Measurements from ENCODE around the gene SSH2.
"Not testable (repeated sequence)": the region's sequence is repeated elsewhere in the genome, so short reads cannot be mapped to it uniquely, and the experiment has no call there.

Gene SSH2

GRCh38 chr17:29667969-29668368 is 262.1 kb downstream of the SSH2 start:
- H3K36me3 ChIP-seq (ENCODE audit: control insufficient read depth in 5 of 5, insufficient read depth in 5 of 5, low read length in 5 of 5), result peaks cover 29 to 75% (median 50%) of the 10 kb centered on the region in 5 donors
- H3K9me3 ChIP-seq (ENCODE audit: control insufficient read depth in 5 of 5, low read length in 5 of 5), result no peaks in the 10 kb centered on the region
- no peak overlapping the region for H3K4me3 ChIP-seq (ENCODE audit: low read depth in 1 of 5, low read length in 5 of 5)
- H3K4me1 ChIP-seq (ENCODE audit: control insufficient read depth in 5 of 5, insufficient read depth in 5 of 5, low read length in 5 of 5), result peaks cover 0 to 7% (median 5%) of the 10 kb centered on the region in 5 donors
- no peak overlapping the region for H3K9ac ChIP-seq (ENCODE audit: low read length in 5 of 5)
- no peaks in the 10 kb centered on the region for H3K27me3 ChIP-seq (ENCODE audit: control insufficient read depth in 5 of 5, insufficient read depth in 4 of 5, low read length in 5 of 5)
- H3K27ac ChIP-seq (ENCODE audit: low read depth, low read length), result no peak overlapping the region

GRCh38 chr17:29665481-29665810 is 264.6 kb downstream of the SSH2 start:
- Histone ChIP-seq H3K27ac (ENCODE audit: low read depth, low read length) (peak overlapping the region; percentile 11), H3K27me3 (ENCODE audit: control insufficient read depth in 5 of 5, insufficient read depth in 4 of 5, low read length in 5 of 5) (no peaks in the 10 kb centered on the region), H3K4me1 (ENCODE audit: control insufficient read depth in 5 of 5, insufficient read depth in 5 of 5, low read length in 5 of 5) (peaks cover 0 to 10% (median 9%) of the 10 kb centered on the region in 5 donors), H3K9me3 (ENCODE audit: control insufficient read depth in 5 of 5, low read length in 5 of 5) (no peaks in the 10 kb centered on the region), H3K9ac (ENCODE audit: low read length in 5 of 5) (peak overlapping the region in 1 of 5 donors; percentile 20), H3K36me3 (ENCODE audit: control insufficient read depth in 5 of 5, insufficient read depth in 5 of 5, low read length in 5 of 5) (peaks cover 22 to 53% (median 38%) of the 10 kb centered on the region in 5 donors), H3K4me3 (ENCODE audit: low read depth in 1 of 5, low read length in 5 of 5) (no peak overlapping the region)

- Histone ChIP-seq H3K9me3 (ENCODE audit: control insufficient read depth in 5 of 5, low read length in 5 of 5) (no peaks in the 10 kb centered on the region), H3K9ac (ENCODE audit: low read length in 5 of 5) (peak overlapping the region in 1 of 5 donors; percentile 20), H3K36me3 (ENCODE audit: control insufficient read depth in 5 of 5, insufficient read depth in 5 of 5, low read length in 5 of 5) (peaks cover 22 to 48% (median 32%) of the 10 kb centered on the region in 5 donors), H3K27ac (ENCODE audit: low read depth, low read length) (peak overlapping the region; percentile 11), H3K27me3 (ENCODE audit: control insufficient read depth in 5 of 5, insufficient read depth in 4 of 5, low read length in 5 of 5) (no peaks in the 10 kb centered on the region), H3K4me1 (ENCODE audit: control insufficient read depth in 5 of 5, insufficient read depth in 5 of 5, low read length in 5 of 5) (peaks cover 0 to 10% (median 9%) of the 10 kb centered on the region in 5 donors), H3K4me3 (ENCODE audit: low read depth in 1 of 5, low read length in 5 of 5) (no peak overlapping the region)
These were observed 265.1 kb downstream of the SSH2 start for GRCh38 chr17:29664743-29665480.

- Histone ChIP-seq H3K27ac (ENCODE audit: low read depth, low read length) (peak overlapping the region; percentile 70), H3K36me3 (ENCODE audit: control insufficient read depth in 5 of 5, insufficient read depth in 5 of 5, low read length in 5 of 5) (peaks cover 17 to 41% (median 29%) of the 10 kb centered on the region in 5 donors), H3K4me3 (ENCODE audit: low read depth in 1 of 5, low read length in 5 of 5) (no peak overlapping the region), H3K4me1 (ENCODE audit: control insufficient read depth in 5 of 5, insufficient read depth in 5 of 5, low read length in 5 of 5) (peaks cover 0 to 10% (median 9%) of the 10 kb centered on the region in 5 donors), H3K9me3 (ENCODE audit: control insufficient read depth in 5 of 5, low read length in 5 of 5) (no peaks in the 10 kb centered on the region), H3K27me3 (ENCODE audit: control insufficient read depth in 5 of 5, insufficient read depth in 4 of 5, low read length in 5 of 5) (no peaks in the 10 kb centered on the region), H3K9ac (ENCODE audit: low read length in 5 of 5) (no peak overlapping the region)
These were observed 266.9 kb downstream of the SSH2 start for GRCh38 chr17:29663155-29663554.

GRCh38 chr17:29661213-29661612 is 268.8 kb downstream of the SSH2 start:
- H3K9me3 ChIP-seq (ENCODE audit: control insufficient read depth in 5 of 5, low read length in 5 of 5), result no peaks in the 10 kb centered on the region
- no peaks in the 10 kb centered on the region for H3K27me3 ChIP-seq (ENCODE audit: control insufficient read depth in 5 of 5, insufficient read depth in 4 of 5, low read length in 5 of 5)
- H3K27ac ChIP-seq (ENCODE audit: low read depth, low read length), result no peak overlapping the region
- no peak overlapping the region for H3K4me3 ChIP-seq (ENCODE audit: low read depth in 1 of 5, low read length in 5 of 5)
- H3K9ac ChIP-seq (ENCODE audit: low read length in 5 of 5), result no peak overlapping the region
- peaks cover 0 to 10% (median 9%) of the 10 kb centered on the region in 5 donors for H3K4me1 ChIP-seq (ENCODE audit: control insufficient read depth in 5 of 5, insufficient read depth in 5 of 5, low read length in 5 of 5)
- peaks cover 9 to 26% (median 17%) of the 10 kb centered on the region in 5 donors for H3K36me3 ChIP-seq (ENCODE audit: control insufficient read depth in 5 of 5, insufficient read depth in 5 of 5, low read length in 5 of 5)

- no peak overlapping the region for H3K27ac ChIP-seq (ENCODE audit: low read depth, low read length)
- no peaks in the 10 kb centered on the region for H3K9me3 ChIP-seq (ENCODE audit: control insufficient read depth in 5 of 5, low read length in 5 of 5)
- H3K9ac ChIP-seq (ENCODE audit: low read length in 5 of 5), result no peak overlapping the region
- peaks cover 0 to 16% (median 10%) of the 10 kb centered on the region in 5 donors for H3K36me3 ChIP-seq (ENCODE audit: control insufficient read depth in 5 of 5, insufficient read depth in 5 of 5, low read length in 5 of 5)
- no peak overlapping the region for H3K4me3 ChIP-seq (ENCODE audit: low read depth in 1 of 5, low read length in 5 of 5)
- no peaks in the 10 kb centered on the region for H3K27me3 ChIP-seq (ENCODE audit: control insufficient read depth in 5 of 5, insufficient read depth in 4 of 5, low read length in 5 of 5)
- H3K4me1 ChIP-seq (ENCODE audit: control insufficient read depth in 5 of 5, insufficient read depth in 5 of 5, low read length in 5 of 5), result peaks cover 0 to 18% (median 9%) of the 10 kb centered on the region in 5 donors
These were observed 270.9 kb downstream of the SSH2 start for GRCh38 chr17:29659155-29659554.

DNA sequence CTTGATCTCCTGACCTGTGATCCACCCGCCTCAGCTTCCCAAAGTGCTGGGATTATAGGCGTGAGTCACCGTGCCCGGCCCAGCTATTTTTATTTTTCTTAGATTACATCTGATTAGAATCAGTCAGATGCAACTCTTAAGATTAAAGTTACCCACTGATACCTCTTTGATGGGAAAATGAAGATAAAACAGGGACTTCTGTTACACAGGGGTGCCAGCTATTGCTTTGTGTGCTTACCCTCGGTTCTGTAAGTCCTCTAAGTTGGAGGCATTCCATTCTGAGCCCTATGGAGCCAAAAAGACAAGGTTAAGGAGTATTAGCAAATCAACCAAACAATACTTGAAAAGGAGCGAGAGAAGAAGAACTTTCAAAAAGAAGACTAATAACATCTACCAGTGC is 274.7 kb downstream of the SSH2 start:
- peaks cover 0 to 16% (median 11%) of the 10 kb centered on the region in 5 donors for H3K36me3 ChIP-seq (ENCODE audit: control insufficient read depth in 5 of 5, insufficient read depth in 5 of 5, low read length in 5 of 5)
- peaks cover 0 to 28% (median 7%) of the 10 kb centered on the region in 5 donors for H3K4me1 ChIP-seq (ENCODE audit: control insufficient read depth in 5 of 5, insufficient read depth in 5 of 5, low read length in 5 of 5)
- H3K9ac ChIP-seq (ENCODE audit: low read length in 5 of 5), result no peak overlapping the region
- H3K4me3 ChIP-seq (ENCODE audit: low read depth in 1 of 5, low read length in 5 of 5), result no peak overlapping the region
- no peaks in the 10 kb centered on the region for H3K27me3 ChIP-seq (ENCODE audit: control insufficient read depth in 5 of 5, insufficient read depth in 4 of 5, low read length in 5 of 5)
- H3K27ac ChIP-seq (ENCODE audit: low read depth, low read length), result peak overlapping the region; percentile 5
- no peaks in the 10 kb centered on the region for H3K9me3 ChIP-seq (ENCODE audit: control insufficient read depth in 5 of 5, low read length in 5 of 5)

DNA sequence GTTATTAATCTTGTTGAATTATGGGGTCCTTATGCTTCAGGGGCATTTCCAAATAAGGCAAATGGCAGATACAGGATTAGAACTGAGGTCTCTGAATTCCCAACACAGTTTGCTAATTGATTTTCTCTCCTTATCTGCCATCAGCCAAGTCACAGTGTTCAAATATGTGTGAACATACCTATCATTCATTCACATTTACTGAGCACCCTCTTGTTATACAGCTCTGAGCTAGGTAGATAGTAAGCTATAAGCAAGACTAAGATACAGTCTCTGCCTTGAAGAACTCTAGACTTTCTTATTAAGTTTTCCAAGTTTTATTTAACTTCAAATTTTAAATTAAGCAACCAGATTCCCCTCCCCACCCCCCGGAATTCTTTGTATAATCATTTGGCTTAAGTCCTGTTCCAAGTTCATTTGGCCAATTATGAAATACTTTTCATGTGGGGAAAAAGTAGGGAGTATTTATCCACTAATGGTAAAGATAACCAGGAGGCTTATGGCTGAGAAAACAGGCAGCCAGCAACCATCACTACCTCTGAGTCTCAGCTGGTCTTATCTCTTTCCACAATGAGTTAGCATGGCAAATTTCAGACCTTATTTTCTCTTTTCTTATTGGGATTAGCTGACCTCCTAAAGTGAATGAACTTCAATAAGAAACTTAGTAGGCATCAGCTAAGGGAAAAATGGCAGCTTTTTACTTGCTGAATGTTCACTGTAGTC is 275.9 kb downstream of the SSH2 start:
- peak overlapping the region in 1 of 5 donors; percentile 10 for H3K9ac ChIP-seq (ENCODE audit: low read length in 5 of 5)
- peak overlapping the region; percentile 76 for H3K27ac ChIP-seq (ENCODE audit: low read depth, low read length)
- H3K4me1 ChIP-seq (ENCODE audit: control insufficient read depth in 5 of 5, insufficient read depth in 5 of 5, low read length in 5 of 5), result peaks cover 0 to 28% (median 7%) of the 10 kb centered on the region in 5 donors
- no peak overlapping the region for H3K4me3 ChIP-seq (ENCODE audit: low read depth in 1 of 5, low read length in 5 of 5)
- no peaks in the 10 kb centered on the region for H3K9me3 ChIP-seq (ENCODE audit: control insufficient read depth in 5 of 5, low read length in 5 of 5)
- H3K36me3 ChIP-seq (ENCODE audit: control insufficient read depth in 5 of 5, insufficient read depth in 5 of 5, low read length in 5 of 5), result peaks cover 3 to 20% (median 13%) of the 10 kb centered on the region in 5 donors
- no peaks in the 10 kb centered on the region for H3K27me3 ChIP-seq (ENCODE audit: control insufficient read depth in 5 of 5, insufficient read depth in 4 of 5, low read length in 5 of 5)

- no peaks in the 10 kb centered on the region for H3K9me3 ChIP-seq (ENCODE audit: control insufficient read depth in 5 of 5, low read length in 5 of 5)
- no peak overlapping the region for H3K27ac ChIP-seq (ENCODE audit: low read depth, low read length)
- H3K4me1 ChIP-seq (ENCODE audit: control insufficient read depth in 5 of 5, insufficient read depth in 5 of 5, low read length in 5 of 5), result peaks cover 0 to 28% (median 7%) of the 10 kb centered on the region in 5 donors
- peaks cover 6 to 26% (median 16%) of the 10 kb centered on the region in 5 donors for H3K36me3 ChIP-seq (ENCODE audit: control insufficient read depth in 5 of 5, insufficient read depth in 5 of 5, low read length in 5 of 5)
- H3K27me3 ChIP-seq (ENCODE audit: control insufficient read depth in 5 of 5, insufficient read depth in 4 of 5, low read length in 5 of 5), result no peaks in the 10 kb centered on the region
- H3K9ac ChIP-seq (ENCODE audit: low read length in 5 of 5), result no peak overlapping the region
- H3K4me3 ChIP-seq (ENCODE audit: low read depth in 1 of 5, low read length in 5 of 5), result no peak overlapping the region
These were observed 277.1 kb downstream of the SSH2 start for GRCh38 chr17:29652976-29653375.

DNA sequence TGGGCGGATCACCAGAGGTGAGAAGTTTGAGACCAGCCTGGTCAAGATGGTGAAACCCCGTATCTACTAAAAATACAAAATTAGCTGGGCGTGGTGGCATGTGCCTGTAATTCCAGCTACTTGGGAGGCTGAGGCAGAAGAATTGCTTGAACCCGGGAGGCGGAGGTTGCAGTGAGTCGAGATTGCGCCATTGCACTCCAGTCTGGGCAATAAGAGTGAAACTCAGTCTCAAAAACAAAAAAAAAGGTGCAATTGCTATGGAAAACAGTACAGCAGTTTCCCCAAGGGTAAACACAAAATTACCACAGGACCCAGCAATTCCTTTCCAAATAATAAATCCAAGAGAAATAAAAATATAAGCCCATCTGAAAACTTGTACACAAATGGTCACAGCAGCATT is 278.1 kb downstream of the SSH2 start:
- not testable (repeated sequence) for H3K9me3 ChIP-seq (ENCODE audit: control insufficient read depth in 5 of 5, low read length in 5 of 5); H3K4me3 ChIP-seq (ENCODE audit: low read depth in 1 of 5, low read length in 5 of 5); H3K9ac ChIP-seq (ENCODE audit: low read length in 5 of 5); H3K27me3 ChIP-seq (ENCODE audit: control insufficient read depth in 5 of 5, insufficient read depth in 4 of 5, low read length in 5 of 5)
- Histone ChIP-seq H3K36me3 (ENCODE audit: control insufficient read depth in 5 of 5, insufficient read depth in 5 of 5, low read length in 5 of 5) (peaks cover 6 to 31% (median 18%) of the 10 kb centered on the region in 5 donors), H3K27ac (ENCODE audit: low read depth, low read length) (peak overlapping the region; percentile 46), H3K4me1 (ENCODE audit: control insufficient read depth in 5 of 5, insufficient read depth in 5 of 5, low read length in 5 of 5) (peaks cover 0 to 28% (median 7%) of the 10 kb centered on the region in 5 donors)
